ENCODE data around the gene TTC28. TPM values are rescaled to one million over a fixed set of nuclear protein-coding genes. Genes with fewer than 3 reads are reported as not detected.

TTC28 gene
- polyA plus RNA-seq, 1 donor from 2014 or later, result 14.8 TPM

DNA sequence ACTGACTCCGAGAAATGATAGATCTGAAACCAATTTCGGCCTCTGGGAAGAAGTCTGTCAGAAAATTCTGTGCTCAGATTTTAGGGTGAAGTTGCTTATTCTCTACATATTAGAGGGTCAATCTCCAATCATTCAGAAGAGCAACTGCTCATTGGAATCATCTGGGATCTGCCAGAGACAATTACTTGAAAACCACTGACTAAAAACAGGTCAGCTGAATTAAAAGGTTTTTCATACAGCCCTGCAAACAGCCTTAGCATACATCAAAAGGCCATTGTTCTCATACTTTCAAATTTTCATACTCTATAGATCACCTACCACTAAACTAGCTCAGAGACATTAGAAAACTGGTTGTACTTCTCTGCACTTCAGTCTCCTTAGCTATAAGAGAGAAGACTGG, 470.9 kb downstream of the TTC28 start:
- no peak overlapping the region for H2AFZ ChIP-seq (ENCODE audit: low read depth, low read length)
- no peaks in the 10 kb centered on the region for H3F3A ChIP-seq (ENCODE audit: insufficient read depth, low read length, poor library complexity, severe bottlenecking)
- no peaks in the 10 kb centered on the region for H3K9me2 ChIP-seq (ENCODE audit: insufficient read depth, low read length)
- H3K79me2 ChIP-seq (replicated peaks; ENCODE audit: insufficient read depth, low read length), result peaks cover 7% of the 10 kb centered on the region
- H4K20me1 ChIP-seq (ENCODE audit: insufficient read depth), result no peaks in the 10 kb centered on the region
- H3K36me3 ChIP-seq (ENCODE audit: insufficient read depth, low read length), result no peaks in the 10 kb centered on the region
- no peak overlapping the region for H3K4me2 ChIP-seq (ENCODE audit: low read length)
- no peaks in the 10 kb centered on the region for H3K9me3 ChIP-seq (ENCODE audit: low read length)
- H3K4me3 ChIP-seq (ENCODE audit: low read length), result no peak overlapping the region
- TF ChIP-seq MXI1 (conservative IDR thresholded peaks at IDR 0.05; ENCODE audit: poor library complexity, severe bottlenecking), result no peak
- no peak for TF ChIP-seq RAD21 (conservative IDR thresholded peaks at IDR 0.05)
- TF ChIP-seq POLR2AphosphoS5 (IDR thresholded peaks at IDR 0.05), result no peak
- TF ChIP-seq EZH2 (IDR thresholded peaks at IDR 0.05; ENCODE audit: borderline replicate concordance, insufficient read depth, low read length, poor library complexity, severe bottlenecking), result no peak
- TF ChIP-seq SMC3 (conservative IDR thresholded peaks at IDR 0.05; ENCODE audit: poor library complexity), result no peak
- no peak for TF ChIP-seq TAF1 (IDR thresholded peaks at IDR 0.05; ENCODE audit: low read depth)
- TF ChIP-seq, protein P1, sequence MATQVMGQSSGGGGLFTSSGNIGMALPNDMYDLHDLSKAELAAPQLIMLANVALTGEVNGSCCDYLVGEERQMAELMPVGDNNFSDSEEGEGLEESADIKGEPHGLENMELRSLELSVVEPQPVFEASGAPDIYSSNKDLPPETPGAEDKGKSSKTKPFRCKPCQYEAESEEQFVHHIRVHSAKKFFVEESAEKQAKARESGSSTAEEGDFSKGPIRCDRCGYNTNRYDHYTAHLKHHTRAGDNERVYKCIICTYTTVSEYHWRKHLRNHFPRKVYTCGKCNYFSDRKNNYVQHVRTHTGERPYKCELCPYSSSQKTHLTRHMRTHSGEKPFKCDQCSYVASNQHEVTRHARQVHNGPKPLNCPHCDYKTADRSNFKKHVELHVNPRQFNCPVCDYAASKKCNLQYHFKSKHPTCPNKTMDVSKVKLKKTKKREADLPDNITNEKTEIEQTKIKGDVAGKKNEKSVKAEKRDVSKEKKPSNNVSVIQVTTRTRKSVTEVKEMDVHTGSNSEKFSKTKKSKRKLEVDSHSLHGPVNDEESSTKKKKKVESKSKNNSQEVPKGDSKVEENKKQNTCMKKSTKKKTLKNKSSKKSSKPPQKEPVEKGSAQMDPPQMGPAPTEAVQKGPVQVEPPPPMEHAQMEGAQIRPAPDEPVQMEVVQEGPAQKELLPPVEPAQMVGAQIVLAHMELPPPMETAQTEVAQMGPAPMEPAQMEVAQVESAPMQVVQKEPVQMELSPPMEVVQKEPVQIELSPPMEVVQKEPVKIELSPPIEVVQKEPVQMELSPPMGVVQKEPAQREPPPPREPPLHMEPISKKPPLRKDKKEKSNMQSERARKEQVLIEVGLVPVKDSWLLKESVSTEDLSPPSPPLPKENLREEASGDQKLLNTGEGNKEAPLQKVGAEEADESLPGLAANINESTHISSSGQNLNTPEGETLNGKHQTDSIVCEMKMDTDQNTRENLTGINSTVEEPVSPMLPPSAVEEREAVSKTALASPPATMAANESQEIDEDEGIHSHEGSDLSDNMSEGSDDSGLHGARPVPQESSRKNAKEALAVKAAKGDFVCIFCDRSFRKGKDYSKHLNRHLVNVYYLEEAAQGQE (IDR thresholded peaks at IDR 0.05; ENCODE audit: borderline replicate concordance), result no peak
- no peak for TF ChIP-seq EP300 (conservative IDR thresholded peaks at IDR 0.05; ENCODE audit: poor library complexity, severe bottlenecking)
- TF ChIP-seq CTCF (IDR thresholded peaks at IDR 0.05; ENCODE audit: poor library complexity, severe bottlenecking), result no peak
- no peaks in the 10 kb centered on the region for H3K27me3 ChIP-seq (ENCODE audit: insufficient read depth, low read depth, low read length)
- H3K9ac ChIP-seq (ENCODE audit: low read length), result no peak overlapping the region
- no peak overlapping the region for H3K27ac ChIP-seq (ENCODE audit: low read length)

DNA sequence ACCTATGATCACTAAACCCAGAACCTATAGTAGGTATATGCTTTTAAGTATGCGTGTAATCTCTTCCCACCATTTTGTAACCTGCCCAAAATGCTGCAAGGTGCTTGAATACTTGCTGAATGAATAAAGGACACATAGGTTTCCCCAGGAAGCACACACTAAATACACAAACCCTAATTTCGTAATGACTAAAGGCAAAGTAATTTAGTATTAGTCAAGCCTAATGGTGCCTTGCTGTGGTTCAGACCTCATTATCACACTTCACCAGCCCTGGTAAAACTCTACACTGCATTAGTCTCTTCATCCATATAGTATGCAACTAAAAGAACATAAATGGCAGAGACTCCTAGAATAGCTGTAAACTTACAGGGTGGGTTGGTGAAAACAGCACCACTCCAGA, 471.6 kb downstream of the TTC28 start:
- no peak overlapping the region for H3K4me2 ChIP-seq (ENCODE audit: low read length)
- no peak overlapping the region for H2AFZ ChIP-seq (ENCODE audit: low read depth, low read length)
- peaks cover 7% of the 10 kb centered on the region for H3K79me2 ChIP-seq (replicated peaks; ENCODE audit: insufficient read depth, low read length)
- H3F3A ChIP-seq (ENCODE audit: insufficient read depth, low read length, poor library complexity, severe bottlenecking), result no peaks in the 10 kb centered on the region
- H3K4me3 ChIP-seq (ENCODE audit: low read length), result no peak overlapping the region
- no peaks in the 10 kb centered on the region for H3K9me2 ChIP-seq (ENCODE audit: insufficient read depth, low read length)
- H3K27ac ChIP-seq (ENCODE audit: low read length), result no peak overlapping the region
- no peaks in the 10 kb centered on the region for H3K9me3 ChIP-seq (ENCODE audit: low read length)
- H3K27me3 ChIP-seq (ENCODE audit: insufficient read depth, low read depth, low read length), result no peaks in the 10 kb centered on the region
- H4K20me1 ChIP-seq (ENCODE audit: insufficient read depth), result no peaks in the 10 kb centered on the region
- TF ChIP-seq POLR2AphosphoS5 (IDR thresholded peaks at IDR 0.05) (no peak), EP300 (conservative IDR thresholded peaks at IDR 0.05; ENCODE audit: poor library complexity, severe bottlenecking) (no peak), CTCF (IDR thresholded peaks at IDR 0.05; ENCODE audit: poor library complexity, severe bottlenecking) (no peak), MXI1 (conservative IDR thresholded peaks at IDR 0.05; ENCODE audit: poor library complexity, severe bottlenecking) (no peak), TAF1 (IDR thresholded peaks at IDR 0.05; ENCODE audit: low read depth) (no peak), EZH2 (IDR thresholded peaks at IDR 0.05; ENCODE audit: borderline replicate concordance, insufficient read depth, low read length, poor library complexity, severe bottlenecking) (no peak), SMC3 (conservative IDR thresholded peaks at IDR 0.05; ENCODE audit: poor library complexity) (no peak), RAD21 (conservative IDR thresholded peaks at IDR 0.05) (no peak)
- TF ChIP-seq, protein P1 (IDR thresholded peaks at IDR 0.05; ENCODE audit: borderline replicate concordance), result no peak
- no peaks in the 10 kb centered on the region for H3K36me3 ChIP-seq (ENCODE audit: insufficient read depth, low read length)
- no peak overlapping the region for H3K9ac ChIP-seq (ENCODE audit: low read length)

All from neural cell (in vitro differentiated cells).